Immature natural killer cell (primary cell): ENCODE measurements around the gene CCDC144A. TPM values are rescaled to one million over a fixed set of nuclear protein-coding genes. Genes with fewer than 3 reads are reported as not detected.
"Not testable (repeated sequence)": the region's sequence is repeated elsewhere in the genome, so short reads cannot be mapped to it uniquely, and the experiment has no call there.

Experiments used
- DNase-seq, 3 donors: peaks; one replicate each; pipeline ENCODE4 v3.0.0; 2022; ENCODE audit warnings: mixed read lengths in 1 of 3
- H3K27ac Mint-ChIP-seq, 6 donors: one replicate each; pipeline ENCODE4 v1.8.0; 2020; ENCODE audit warnings: mixed read lengths in 6 of 6, mild to moderate bottlenecking in 5 of 6, inconsistent platforms in 4 of 6, moderate library complexity in 3 of 6
- H3K27me3 Mint-ChIP-seq, 3 donors: one replicate each; pipeline ENCODE4 v1.8.0; 2020 to 2021; ENCODE audit warnings: low read depth in 3 of 3, mild to moderate bottlenecking in 3 of 3, mixed read lengths in 3 of 3, moderate library complexity in 3 of 3, inconsistent platforms in 1 of 3
- H3K36me3 Mint-ChIP-seq, 3 donors: one replicate each; pipeline ENCODE4 v1.8.0; 2020; ENCODE audit warnings: mixed read lengths in 3 of 3, inconsistent platforms in 2 of 3, mild to moderate bottlenecking in 2 of 3
- H3K4me1 Mint-ChIP-seq, 2 donors: one replicate each; pipeline ENCODE4 v1.8.0; 2020; ENCODE audit warnings: inconsistent platforms in 2 of 2, mild to moderate bottlenecking in 2 of 2, mixed read lengths in 2 of 2, moderate library complexity in 1 of 2
- H3K4me3 Mint-ChIP-seq, 5 donors: one replicate each; pipeline ENCODE4 v1.8.0; 2020; ENCODE audit warnings: mild to moderate bottlenecking in 5 of 5, mixed read lengths in 5 of 5, inconsistent platforms in 3 of 5, moderate library complexity in 3 of 5
- H3K9me3 Mint-ChIP-seq, 6 donors: one replicate each; pipeline ENCODE4 v1.8.0; 2020; ENCODE audit warnings: mild to moderate bottlenecking in 6 of 6, mixed read lengths in 6 of 6, inconsistent platforms in 4 of 6, moderate library complexity in 3 of 6
- polyA plus RNA-seq, 3 donors: library from polyadenylated mRNA; unstranded; fragments of 300-500 nt; fragmentation: Illumina TruSeq; gene quantifications; one replicate each; pipeline ENCODE4 v1.2.3, GENCODE V29; 2021

Gene CCDC144A
- polyA plus RNA-seq, 3 donors from 2014 or later, result 0.12 to 0.74 TPM; not detected in 1

GRCh38 chr17:16687151-16687550, 2.9 kb upstream of the CCDC144A start:
- DNase-seq, result not testable (repeated sequence)

GRCh38 chr17:16690447-16690846, 406 bp downstream of the CCDC144A start:
- H3K27ac Mint-ChIP-seq, H3K27me3 Mint-ChIP-seq, H3K36me3 Mint-ChIP-seq: not testable (repeated sequence)

More at GRCh38 chr17:16687151-16687550, 2.9 kb upstream of the CCDC144A start:
- peaks cover 9 to 11% (median 9%) of the 10 kb centered on the region in 3 donors for H3K27me3 Mint-ChIP-seq
- not testable (repeated sequence) for H3K4me1 Mint-ChIP-seq, H3K9me3 Mint-ChIP-seq, H3K36me3 Mint-ChIP-seq, H3K27ac Mint-ChIP-seq, H3K4me3 Mint-ChIP-seq

GRCh38 chr17:16697603-16698002, 7.6 kb downstream of the CCDC144A start:
- H3K27me3 Mint-ChIP-seq, result peaks cover 3 to 10% (median 3%) of the 10 kb centered on the region in 3 donors
- not testable (repeated sequence) for H3K9me3 Mint-ChIP-seq, H3K36me3 Mint-ChIP-seq, DNase-seq, H3K4me1 Mint-ChIP-seq, H3K27ac Mint-ChIP-seq, H3K4me3 Mint-ChIP-seq

More at GRCh38 chr17:16690447-16690846, 406 bp downstream of the CCDC144A start:
- H3K4me1 Mint-ChIP-seq, DNase-seq, H3K9me3 Mint-ChIP-seq: not testable (repeated sequence)
- H3K4me3 Mint-ChIP-seq, result peak overlapping the region in 1 of 5 donors; percentile 24

GRCh38 chr17:16745492-16746203, 55.6 kb downstream of the CCDC144A start:
- H3K9me3 Mint-ChIP-seq, H3K4me1 Mint-ChIP-seq, H3K27ac Mint-ChIP-seq, H3K36me3 Mint-ChIP-seq, H3K4me3 Mint-ChIP-seq, DNase-seq: not testable (repeated sequence)
- peaks cover 0 to 11% (median 1%) of the 10 kb centered on the region in 3 donors for H3K27me3 Mint-ChIP-seq

GRCh38 chr17:16746571-16746970, 56.5 kb downstream of the CCDC144A start:
- DNase-seq, H3K4me3 Mint-ChIP-seq, H3K4me1 Mint-ChIP-seq, H3K36me3 Mint-ChIP-seq, H3K27ac Mint-ChIP-seq, H3K9me3 Mint-ChIP-seq: not testable (repeated sequence)
- peaks cover 0 to 14% (median 1%) of the 10 kb centered on the region in 3 donors for H3K27me3 Mint-ChIP-seq

- DNase-seq, H3K4me1 Mint-ChIP-seq, H3K36me3 Mint-ChIP-seq, H3K9me3 Mint-ChIP-seq, H3K4me3 Mint-ChIP-seq, H3K27ac Mint-ChIP-seq: not testable (repeated sequence)
- peaks cover 0 to 10% (median 2%) of the 10 kb centered on the region in 3 donors for H3K27me3 Mint-ChIP-seq
Measured at GRCh38 chr17:16750515-16750914, 60.5 kb downstream of the CCDC144A start.

- H3K4me1 Mint-ChIP-seq, H3K27me3 Mint-ChIP-seq, H3K36me3 Mint-ChIP-seq, H3K9me3 Mint-ChIP-seq, H3K27ac Mint-ChIP-seq: not testable (repeated sequence)
- DNase-seq, result peak in 1 of 3 donors; percentile 17
- peak overlapping the region in 2 of 5 donors; percentile 5 to 15 for H3K4me3 Mint-ChIP-seq
Measured at GRCh38 chr17:16751224-16751923, 61.3 kb downstream of the CCDC144A start.

- not testable (repeated sequence) for H3K27ac Mint-ChIP-seq, H3K36me3 Mint-ChIP-seq, H3K4me3 Mint-ChIP-seq, H3K9me3 Mint-ChIP-seq, H3K27me3 Mint-ChIP-seq, H3K4me1 Mint-ChIP-seq, DNase-seq
Measured at GRCh38 chr17:16751924-16752287, 61.9 kb downstream of the CCDC144A start.

- H3K27ac Mint-ChIP-seq, DNase-seq, H3K4me1 Mint-ChIP-seq, H3K9me3 Mint-ChIP-seq, H3K27me3 Mint-ChIP-seq, H3K36me3 Mint-ChIP-seq, H3K4me3 Mint-ChIP-seq: not testable (repeated sequence)
Measured at GRCh38 chr17:16757520-16757919, 67.5 kb downstream of the CCDC144A start.

- H3K36me3 Mint-ChIP-seq, H3K4me3 Mint-ChIP-seq, H3K27me3 Mint-ChIP-seq, H3K9me3 Mint-ChIP-seq, H3K27ac Mint-ChIP-seq, H3K4me1 Mint-ChIP-seq, DNase-seq: not testable (repeated sequence)
Measured at GRCh38 chr17:16758177-16758576, 68.1 kb downstream of the CCDC144A start.

- H3K27me3 Mint-ChIP-seq, DNase-seq, H3K36me3 Mint-ChIP-seq, H3K4me3 Mint-ChIP-seq, H3K4me1 Mint-ChIP-seq, H3K27ac Mint-ChIP-seq, H3K9me3 Mint-ChIP-seq: not testable (repeated sequence)
Measured at GRCh38 chr17:16768290-16769175, 78.5 kb downstream of the CCDC144A start.

GRCh38 chr17:16772394-16773145, 82.5 kb downstream of the CCDC144A start:
- not testable (repeated sequence) for H3K27me3 Mint-ChIP-seq, H3K9me3 Mint-ChIP-seq, H3K27ac Mint-ChIP-seq, H3K4me1 Mint-ChIP-seq, DNase-seq, H3K4me3 Mint-ChIP-seq, H3K36me3 Mint-ChIP-seq

- DNase-seq, result not testable (repeated sequence)
Measured at GRCh38 chr17:16773146-16773522, 83.1 kb downstream of the CCDC144A start.

More at GRCh38 chr17:16773146-16773522, 83.1 kb downstream of the CCDC144A start:
- H3K36me3 Mint-ChIP-seq, H3K27ac Mint-ChIP-seq, H3K4me3 Mint-ChIP-seq, H3K9me3 Mint-ChIP-seq, H3K4me1 Mint-ChIP-seq, H3K27me3 Mint-ChIP-seq: not testable (repeated sequence)
